Measurements from ENCODE around the gene HAO2. TPM values are rescaled to one million over a fixed set of nuclear protein-coding genes. Genes with fewer than 3 reads are reported as not detected.

HAO2 gene
- total and polyA plus RNA-seq, 9 donors = 0.12 to 0.50 (median 0.23) TPM; not detected in 6

DNA sequence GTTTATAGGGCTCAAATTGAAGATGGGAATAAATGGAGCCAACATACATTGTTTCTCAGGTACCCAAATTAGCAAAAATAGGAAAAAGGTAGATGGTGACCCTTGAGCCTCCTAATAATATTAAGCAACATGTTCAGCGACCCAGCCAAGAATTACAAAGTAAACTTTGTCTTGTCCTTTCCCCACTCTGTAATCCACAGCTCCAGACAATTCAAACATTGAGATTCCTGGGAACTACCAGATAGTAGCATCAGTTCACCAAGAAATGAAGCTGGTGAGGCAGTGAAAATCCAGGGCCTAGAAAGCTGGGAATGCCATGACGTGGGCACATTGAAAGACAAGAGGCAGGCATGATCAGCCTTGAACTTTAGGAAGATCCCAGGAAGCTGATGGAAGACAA lies 11.7 kb downstream of the HAO2 start:
- no peak for DNase-seq
- Histone ChIP-seq H3K4me1 (ENCODE audit: insufficient read depth) (no peaks in the 10 kb centered on the region), H3K36me3 (no peaks in the 10 kb centered on the region), H3K27me3 (no peaks in the 10 kb centered on the region), H3K4me3 (no peak overlapping the region), H3K9me3 (no peaks in the 10 kb centered on the region), H3K27ac (no peak overlapping the region)
- TF ChIP-seq, protein P1, sequence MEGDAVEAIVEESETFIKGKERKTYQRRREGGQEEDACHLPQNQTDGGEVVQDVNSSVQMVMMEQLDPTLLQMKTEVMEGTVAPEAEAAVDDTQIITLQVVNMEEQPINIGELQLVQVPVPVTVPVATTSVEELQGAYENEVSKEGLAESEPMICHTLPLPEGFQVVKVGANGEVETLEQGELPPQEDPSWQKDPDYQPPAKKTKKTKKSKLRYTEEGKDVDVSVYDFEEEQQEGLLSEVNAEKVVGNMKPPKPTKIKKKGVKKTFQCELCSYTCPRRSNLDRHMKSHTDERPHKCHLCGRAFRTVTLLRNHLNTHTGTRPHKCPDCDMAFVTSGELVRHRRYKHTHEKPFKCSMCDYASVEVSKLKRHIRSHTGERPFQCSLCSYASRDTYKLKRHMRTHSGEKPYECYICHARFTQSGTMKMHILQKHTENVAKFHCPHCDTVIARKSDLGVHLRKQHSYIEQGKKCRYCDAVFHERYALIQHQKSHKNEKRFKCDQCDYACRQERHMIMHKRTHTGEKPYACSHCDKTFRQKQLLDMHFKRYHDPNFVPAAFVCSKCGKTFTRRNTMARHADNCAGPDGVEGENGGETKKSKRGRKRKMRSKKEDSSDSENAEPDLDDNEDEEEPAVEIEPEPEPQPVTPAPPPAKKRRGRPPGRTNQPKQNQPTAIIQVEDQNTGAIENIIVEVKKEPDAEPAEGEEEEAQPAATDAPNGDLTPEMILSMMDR (IDR thresholded peaks at IDR 0.05) = no peak
- TF ChIP-seq EP300 (IDR thresholded peaks at IDR 0.05) (no peak), POLR2A (IDR thresholded peaks at IDR 0.05) (no peak)
- intact Hi-C loops (cut with DNase I) = no loop called here
- WGBS, 3 donors = 86 to 92% (median 88%) methylated on average over 2 of the region's 2 CpGs

DNA sequence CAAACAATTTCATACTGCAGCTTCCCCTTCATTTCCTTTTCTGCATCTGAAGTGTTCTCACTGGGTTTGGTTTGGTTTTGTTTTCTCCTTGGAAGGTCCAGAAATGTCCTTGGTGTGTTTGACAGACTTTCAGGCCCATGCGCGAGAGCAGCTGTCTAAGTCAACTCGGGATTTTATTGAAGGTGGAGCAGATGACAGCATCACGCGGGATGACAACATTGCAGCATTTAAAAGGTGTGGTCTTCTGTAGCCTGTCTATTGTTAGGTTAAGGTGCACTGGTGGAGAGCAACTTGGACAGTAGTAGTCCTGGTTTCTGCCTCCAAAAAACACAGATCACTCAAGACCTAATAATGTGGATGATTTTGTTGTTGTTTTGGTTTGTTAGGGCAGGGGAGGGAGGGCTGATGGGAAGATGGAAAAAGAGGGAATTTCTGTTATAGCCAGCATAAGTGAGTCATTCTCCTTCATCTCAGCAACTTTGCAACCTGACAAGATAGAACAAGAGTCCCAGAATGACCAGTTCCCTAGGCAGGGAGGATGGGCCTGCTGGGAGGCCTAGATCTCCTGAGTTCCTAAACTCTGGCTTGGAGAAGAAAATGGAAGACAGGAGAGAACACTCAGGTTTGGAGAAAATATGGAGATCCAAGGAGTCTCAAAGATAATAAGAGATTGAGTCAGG lies 12.5 kb downstream of the HAO2 start:
- no peaks in the 10 kb centered on the region for H3K4me1 ChIP-seq (ENCODE audit: insufficient read depth)

DNA sequence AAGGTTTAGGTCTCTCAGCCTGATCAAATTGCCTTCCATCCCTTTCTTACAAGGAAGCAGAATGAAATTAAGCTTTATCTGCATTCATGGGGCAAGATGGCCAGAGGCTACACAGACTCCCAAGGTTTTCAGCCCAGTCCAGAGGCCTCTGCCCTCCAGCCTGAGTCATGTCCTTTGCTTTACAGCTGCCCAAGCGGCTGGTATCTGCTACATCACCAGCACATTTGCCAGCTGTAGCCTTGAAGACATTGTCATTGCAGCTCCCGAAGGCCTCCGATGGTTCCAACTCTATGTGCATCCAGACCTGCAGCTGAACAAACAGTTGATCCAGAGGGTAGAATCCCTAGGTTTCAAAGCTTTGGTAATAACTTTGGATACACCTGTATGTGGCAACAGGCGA lies 16.0 kb downstream of the HAO2 start:
- Histone ChIP-seq H3K9me3 (no peaks in the 10 kb centered on the region), H3K36me3 (no peaks in the 10 kb centered on the region), H3K27ac (no peak overlapping the region), H3K4me1 (ENCODE audit: insufficient read depth) (no peaks in the 10 kb centered on the region), H3K4me3 (no peak overlapping the region), H3K27me3 (no peaks in the 10 kb centered on the region)
- DNase-seq = no peak
- TF ChIP-seq EP300 (IDR thresholded peaks at IDR 0.05) = no peak
- TF ChIP-seq POLR2A (IDR thresholded peaks at IDR 0.05) = no peak
- TF ChIP-seq, protein P1 (IDR thresholded peaks at IDR 0.05) = no peak
- intact Hi-C loops (cut with DNase I) = no loop called here
- 92 to 97% (median 97%) methylated on average over 4 of the region's 4 CpGs for WGBS, 3 donors

More for the DNA sequence above, 12.5 kb downstream of the HAO2 start:
- no peak overlapping the region for H3K4me3 ChIP-seq
- H3K27me3 ChIP-seq = no peaks in the 10 kb centered on the region
- TF ChIP-seq, protein P1 (IDR thresholded peaks at IDR 0.05) = no peak
- TF ChIP-seq EP300 (IDR thresholded peaks at IDR 0.05) (no peak), POLR2A (IDR thresholded peaks at IDR 0.05) (no peak)
- WGBS, 3 donors = 94 to 95% (median 94%) methylated on average over 5 of the region's 5 CpGs
- intact Hi-C loops (cut with DNase I) = no loop called here
- H3K27ac ChIP-seq = no peak overlapping the region
- no peak for DNase-seq
- no peaks in the 10 kb centered on the region for H3K9me3 ChIP-seq
- no peaks in the 10 kb centered on the region for H3K36me3 ChIP-seq

DNA sequence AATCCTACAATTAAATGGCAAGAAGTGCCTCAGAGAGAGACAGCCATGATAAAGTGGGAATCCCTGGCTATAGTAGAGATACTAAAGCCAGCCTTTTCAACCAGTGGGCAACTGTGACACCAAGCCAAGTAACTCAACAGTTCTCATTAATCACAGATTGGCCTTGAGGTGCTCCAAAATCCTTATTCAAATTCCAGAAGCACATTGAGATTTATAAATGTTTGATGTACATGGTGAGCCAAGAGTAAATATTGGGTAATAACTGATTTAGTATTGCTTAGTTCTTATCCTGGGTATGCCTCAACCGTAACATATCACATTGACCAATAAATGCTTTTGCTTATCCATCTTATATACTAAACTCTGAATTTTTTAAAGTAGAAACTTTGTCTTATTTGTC lies 17.1 kb downstream of the HAO2 start:
- intact Hi-C loops (cut with DNase I) = no loop called here
- H3K27me3 ChIP-seq = no peaks in the 10 kb centered on the region
- no peak for DNase-seq
- H3K4me1 ChIP-seq (ENCODE audit: insufficient read depth) = no peaks in the 10 kb centered on the region
- no peaks in the 10 kb centered on the region for H3K9me3 ChIP-seq
- H3K27ac ChIP-seq = no peak overlapping the region
- H3K4me3 ChIP-seq = no peak overlapping the region
- 64 to 93% (median 79%) methylated on average over 1 of the region's 1 CpG for WGBS, 3 donors
- H3K36me3 ChIP-seq = no peaks in the 10 kb centered on the region
- TF ChIP-seq, protein P1 (IDR thresholded peaks at IDR 0.05) = no peak
- TF ChIP-seq EP300 (IDR thresholded peaks at IDR 0.05) (no peak), POLR2A (IDR thresholded peaks at IDR 0.05) (no peak)

Measured in ovary (tissue), 9 donors.